ENCODE data around the gene B3GAT3.
"Not testable (repeated sequence)": the region's sequence is repeated elsewhere in the genome, so short reads cannot be mapped to it uniquely, and the experiment has no call there.

The B3GAT3 gene

GRCh38 chr11:62603776-62604299 is 17.9 kb downstream of the B3GAT3 start:
- DNase-seq (ENCODE audit: low spot score), result no peak

GRCh38 chr11:62603072-62603408 is 18.7 kb downstream of the B3GAT3 start:
- DNase-seq (ENCODE audit: low spot score), result no peak

GRCh38 chr11:62602141-62603071 is 19.4 kb downstream of the B3GAT3 start:
- no peak for DNase-seq (ENCODE audit: low spot score)

GRCh38 chr11:62601372-62602140 is 20.2 kb downstream of the B3GAT3 start, which contains the start of gene MTA2:
Gene MTA2 (minus strand): TSS chr11:62601865. CDS start chr11:62601450, 415 bp downstream.
- DNase-seq (ENCODE audit: low spot score), result peak; percentile 98

- no peak for DNase-seq (ENCODE audit: low spot score)
Measured at GRCh38 chr11:62601122-62601371, 20.7 kb downstream of the B3GAT3 start.

- no peak for DNase-seq (ENCODE audit: low spot score)
Measured at GRCh38 chr11:62600367-62601121, 21.2 kb downstream of the B3GAT3 start.

- no peak for DNase-seq (ENCODE audit: low spot score)
Measured at GRCh38 chr11:62599901-62600300, 21.9 kb downstream of the B3GAT3 start.

- peak; percentile 99 for DNase-seq (ENCODE audit: low spot score)
Measured at GRCh38 chr11:62599069-62599696, 22.6 kb downstream of the B3GAT3 start.

GRCh38 chr11:62595124-62595523 is 26.7 kb downstream of the B3GAT3 start:
- no peak for DNase-seq (ENCODE audit: low spot score)

GRCh38 chr11:62593434-62594044 is 28.2 kb downstream of the B3GAT3 start:
- DNase-seq (ENCODE audit: low spot score), result no peak

- DNase-seq (ENCODE audit: low spot score), result no peak
Measured at GRCh38 chr11:62592989-62593421, 28.8 kb downstream of the B3GAT3 start.

GRCh38 chr11:62592146-62592815 is 29.5 kb downstream of the B3GAT3 start:
- DNase-seq (ENCODE audit: low spot score), result no peak

- DNase-seq (ENCODE audit: low spot score), result peak; percentile 96
Measured at GRCh38 chr11:62591448-62592145, 30.2 kb downstream of the B3GAT3 start, which contains the start of gene TUT1. Gene TUT1 (minus strand): TSS chr11:62591523. CDS start chr11:62591485, 38 bp downstream.

GRCh38 chr11:62588966-62589637 is 32.7 kb downstream of the B3GAT3 start:
- no peak for DNase-seq (ENCODE audit: low spot score)

GRCh38 chr11:62585356-62585755 is 36.4 kb downstream of the B3GAT3 start:
- DNase-seq (ENCODE audit: low spot score), result not testable (repeated sequence)

- not testable (repeated sequence) for DNase-seq (ENCODE audit: low spot score)
Measured at GRCh38 chr11:62581735-62582134, 40.1 kb downstream of the B3GAT3 start.

GRCh38 chr11:62580959-62581715 is 40.6 kb downstream of the B3GAT3 start:
- no peak for DNase-seq (ENCODE audit: low spot score)

- DNase-seq (ENCODE audit: low spot score), result no peak
Measured at GRCh38 chr11:62579252-62579651, 42.5 kb downstream of the B3GAT3 start.

- no peak for DNase-seq (ENCODE audit: low spot score)
Measured at GRCh38 chr11:62578541-62578940, 43.2 kb downstream of the B3GAT3 start.

Measured in COLO829 (cell line).